Measurements from ENCODE around the gene CHST15. TPM values are rescaled to one million over a fixed set of nuclear protein-coding genes. Genes with fewer than 3 reads are reported as not detected.

Gene CHST15
- total RNA-seq, 1 donor from 2014 or later, result 148 TPM

DNA sequence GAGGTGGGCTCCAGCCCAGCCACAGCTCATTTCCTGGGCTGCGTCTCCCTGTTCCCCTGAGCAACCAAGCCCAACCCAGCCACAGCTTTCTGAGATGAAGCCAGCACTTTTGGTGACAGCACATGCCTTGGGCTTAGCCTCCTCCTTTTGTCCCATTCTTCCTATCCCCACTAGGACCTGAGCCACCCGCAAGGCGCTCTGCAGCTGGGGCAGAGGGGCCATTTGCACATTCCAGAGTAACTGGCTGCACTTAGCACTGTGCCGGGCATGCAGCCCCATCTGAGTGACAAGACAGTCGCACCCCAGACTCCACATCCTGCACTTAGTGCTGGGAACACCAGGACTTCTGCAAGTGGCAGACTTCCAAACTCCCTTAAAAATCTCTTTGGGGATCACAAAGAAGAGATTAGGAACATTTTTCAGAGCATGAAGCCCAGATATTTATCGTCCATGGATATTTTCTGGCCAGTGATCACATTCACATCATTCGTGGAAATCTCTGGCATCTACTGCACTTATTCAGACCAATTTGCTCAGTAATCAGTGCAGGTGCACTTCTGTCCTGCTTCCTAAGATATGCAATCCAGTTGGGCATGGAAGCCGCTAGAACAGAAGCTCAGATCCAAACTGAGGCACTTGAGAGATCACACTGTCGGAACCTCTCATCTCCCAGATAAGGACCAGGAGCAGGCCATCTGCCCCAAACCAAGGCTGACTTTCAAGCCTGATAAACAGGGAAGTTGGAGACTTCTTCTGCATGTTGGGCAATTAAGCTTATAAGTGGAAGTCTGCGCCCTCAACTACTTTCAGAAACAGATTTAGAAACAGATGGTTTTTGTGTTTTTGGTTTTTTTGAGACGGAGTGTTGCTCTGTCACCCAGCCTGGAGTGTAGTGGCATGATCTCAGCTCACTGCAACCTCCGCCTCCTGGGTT is 26.4 kb downstream of the CHST15 start:
- Mint-ChIP-seq H3K27ac (ENCODE audit: unreplicated experiment) (no peak overlapping the region), H3K9me3 (ENCODE audit: unreplicated experiment) (no peaks in the 10 kb centered on the region), H3K27me3 (ENCODE audit: unreplicated experiment) (no peaks in the 10 kb centered on the region), H3K4me1 (ENCODE audit: unreplicated experiment) (peaks cover 60% of the 10 kb centered on the region), H3K36me3 (ENCODE audit: low read depth, unreplicated experiment) (peaks cover 4% of the 10 kb centered on the region), H3K4me3 (ENCODE audit: unreplicated experiment) (no peak overlapping the region)
- TF ChIP-seq, protein P1, sequence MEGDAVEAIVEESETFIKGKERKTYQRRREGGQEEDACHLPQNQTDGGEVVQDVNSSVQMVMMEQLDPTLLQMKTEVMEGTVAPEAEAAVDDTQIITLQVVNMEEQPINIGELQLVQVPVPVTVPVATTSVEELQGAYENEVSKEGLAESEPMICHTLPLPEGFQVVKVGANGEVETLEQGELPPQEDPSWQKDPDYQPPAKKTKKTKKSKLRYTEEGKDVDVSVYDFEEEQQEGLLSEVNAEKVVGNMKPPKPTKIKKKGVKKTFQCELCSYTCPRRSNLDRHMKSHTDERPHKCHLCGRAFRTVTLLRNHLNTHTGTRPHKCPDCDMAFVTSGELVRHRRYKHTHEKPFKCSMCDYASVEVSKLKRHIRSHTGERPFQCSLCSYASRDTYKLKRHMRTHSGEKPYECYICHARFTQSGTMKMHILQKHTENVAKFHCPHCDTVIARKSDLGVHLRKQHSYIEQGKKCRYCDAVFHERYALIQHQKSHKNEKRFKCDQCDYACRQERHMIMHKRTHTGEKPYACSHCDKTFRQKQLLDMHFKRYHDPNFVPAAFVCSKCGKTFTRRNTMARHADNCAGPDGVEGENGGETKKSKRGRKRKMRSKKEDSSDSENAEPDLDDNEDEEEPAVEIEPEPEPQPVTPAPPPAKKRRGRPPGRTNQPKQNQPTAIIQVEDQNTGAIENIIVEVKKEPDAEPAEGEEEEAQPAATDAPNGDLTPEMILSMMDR (IDR thresholded peaks at IDR 0.05; ENCODE audit: unreplicated experiment), result no peak
- DNase-seq (ENCODE audit: low spot score), result no peak

DNA sequence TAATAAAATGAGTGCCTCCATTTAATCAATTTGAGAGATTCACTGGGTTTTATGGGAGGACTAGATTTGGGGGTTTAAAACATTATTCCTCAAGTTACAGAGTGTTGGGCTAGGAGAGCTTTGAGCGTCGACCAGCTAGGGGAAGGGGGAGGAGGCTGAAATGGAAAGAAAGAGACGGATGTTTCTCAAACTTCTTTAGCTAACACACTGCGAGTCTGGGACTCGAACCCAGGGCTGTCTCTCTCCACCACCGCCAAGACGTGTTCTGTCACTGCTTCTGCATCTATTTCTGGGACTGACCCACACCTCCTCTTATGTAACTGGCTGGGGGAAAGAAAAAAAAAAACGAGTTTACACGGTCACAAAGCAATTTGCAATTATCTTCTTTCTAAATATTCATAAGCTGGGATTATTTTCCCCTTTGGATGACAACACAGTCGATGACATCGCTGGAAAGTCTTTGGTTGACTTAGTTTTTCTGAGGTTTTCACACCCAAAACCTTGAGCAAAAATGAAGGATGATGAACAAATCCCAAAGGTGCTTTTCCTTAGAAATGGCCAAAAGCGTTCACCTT is 27.2 kb downstream of the CHST15 start:
- no peak for DNase-seq (ENCODE audit: low spot score)
- Mint-ChIP-seq H3K9me3 (ENCODE audit: unreplicated experiment) (no peaks in the 10 kb centered on the region), H3K36me3 (ENCODE audit: low read depth, unreplicated experiment) (peaks cover 4% of the 10 kb centered on the region), H3K27ac (ENCODE audit: unreplicated experiment) (peak overlapping the region; percentile 25), H3K4me1 (ENCODE audit: unreplicated experiment) (peaks cover 53% of the 10 kb centered on the region), H3K27me3 (ENCODE audit: unreplicated experiment) (no peaks in the 10 kb centered on the region), H3K4me3 (ENCODE audit: unreplicated experiment) (no peak overlapping the region)
- TF ChIP-seq, protein P1 (IDR thresholded peaks at IDR 0.05; ENCODE audit: unreplicated experiment), result no peak

DNA sequence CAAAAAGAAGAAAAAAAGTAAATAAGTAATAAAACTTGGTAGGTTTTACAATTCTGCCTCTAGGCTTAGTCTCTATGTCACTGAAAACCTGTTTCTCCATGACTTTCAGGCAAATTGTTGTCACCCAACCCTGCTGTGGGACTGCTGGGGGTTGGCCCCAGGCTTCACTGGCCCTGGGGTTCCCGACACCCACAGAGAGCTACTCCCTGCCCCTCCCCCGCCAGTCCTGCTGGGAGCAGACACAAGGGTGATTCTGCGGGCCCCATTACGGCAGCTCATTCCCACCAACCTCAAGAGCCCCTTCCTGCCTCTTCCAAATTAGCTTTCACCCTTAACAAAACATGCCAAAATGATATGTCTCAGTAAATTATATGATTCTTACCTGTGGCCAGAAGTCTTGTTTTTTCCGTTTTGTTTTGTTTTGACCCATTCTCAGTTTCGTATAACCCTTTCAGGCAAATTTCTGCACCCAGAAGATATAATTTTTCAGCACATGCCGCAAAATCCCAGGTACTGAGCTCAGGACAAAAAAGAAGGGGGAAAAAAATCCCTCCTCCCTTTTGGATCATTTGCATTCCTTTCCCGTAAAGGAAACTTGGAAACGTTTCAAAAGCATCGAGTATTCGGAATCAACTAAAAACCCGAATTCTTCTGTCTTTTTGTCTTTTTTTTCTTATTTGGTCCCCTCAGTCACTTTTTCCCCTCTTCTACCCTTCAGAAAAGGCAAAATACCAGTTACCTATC is 27.8 kb downstream of the CHST15 start:
- TF ChIP-seq, protein P1 (IDR thresholded peaks at IDR 0.05; ENCODE audit: unreplicated experiment), result no peak
- Mint-ChIP-seq H3K4me3 (ENCODE audit: unreplicated experiment) (peak overlapping the region; percentile 13), H3K27me3 (ENCODE audit: unreplicated experiment) (no peaks in the 10 kb centered on the region), H3K27ac (ENCODE audit: unreplicated experiment) (peak overlapping the region; percentile 25), H3K4me1 (ENCODE audit: unreplicated experiment) (peaks cover 50% of the 10 kb centered on the region), H3K36me3 (ENCODE audit: low read depth, unreplicated experiment) (peaks cover 4% of the 10 kb centered on the region), H3K9me3 (ENCODE audit: unreplicated experiment) (no peaks in the 10 kb centered on the region)
- DNase-seq (ENCODE audit: low spot score), result no peak

DNA sequence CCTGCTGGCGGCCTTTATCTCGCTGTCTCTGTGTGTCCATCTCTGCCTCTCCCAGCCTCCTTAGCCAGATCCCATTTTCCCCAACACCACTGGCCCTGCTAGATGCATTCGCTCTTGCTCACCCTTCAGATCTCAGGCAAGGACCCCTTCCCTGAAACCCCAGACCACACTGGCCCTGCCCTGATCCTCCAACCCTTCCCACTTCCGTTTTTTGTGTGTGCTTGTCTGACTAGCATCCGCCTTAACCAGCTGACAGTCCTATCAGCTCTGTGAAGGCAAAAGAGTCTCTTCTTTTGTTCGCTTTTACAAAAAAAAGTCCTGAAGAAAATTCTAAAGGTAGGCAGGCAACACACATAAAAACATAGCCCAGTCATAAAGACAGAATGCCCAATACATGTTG is 28.7 kb downstream of the CHST15 start:
- H3K4me3 Mint-ChIP-seq (ENCODE audit: unreplicated experiment), result no peak overlapping the region
- peaks cover 4% of the 10 kb centered on the region for H3K36me3 Mint-ChIP-seq (ENCODE audit: low read depth, unreplicated experiment)
- peaks cover 46% of the 10 kb centered on the region for H3K4me1 Mint-ChIP-seq (ENCODE audit: unreplicated experiment)
- peak overlapping the region; percentile 84 for H3K27ac Mint-ChIP-seq (ENCODE audit: unreplicated experiment)
- H3K9me3 Mint-ChIP-seq (ENCODE audit: unreplicated experiment), result no peaks in the 10 kb centered on the region
- TF ChIP-seq, protein P1 (IDR thresholded peaks at IDR 0.05; ENCODE audit: unreplicated experiment), result no peak
- H3K27me3 Mint-ChIP-seq (ENCODE audit: unreplicated experiment), result no peaks in the 10 kb centered on the region
- no peak for DNase-seq (ENCODE audit: low spot score)

Measured in endothelial cell (in vitro differentiated cells).